H1 (cell line): ENCODE measurements around the gene TIAM2. TPM values are rescaled to one million over a fixed set of nuclear protein-coding genes. Genes with fewer than 3 reads are reported as not detected.

Experiments used
- CTCF ChIA-PET: fragments of 300-600 bp; sonication (Branson Sonifier 250); formaldehyde crosslinking; loops from one replicate; lab custom pipeline; 2021; ENCODE audit not compliant: partially characterized antibody; lab: Charles Lee
- POLR2A ChIA-PET: fragments of 300-600 bp; sonication (Branson Sonifier 250); formaldehyde crosslinking; loops from one replicate; lab custom pipeline; 2021; ENCODE audit warnings: inconsistent platforms; ENCODE audit not compliant: partially characterized antibody; lab: Charles Lee
- DNase-seq, 2 experiments: peaks; one replicate each; pipeline versions ENCODE4 v3.0.0 to v3.0.0-alpha.2; 2010 to 2022; ENCODE audit warnings: low spot score in 2 of 2, low read depth in 1 of 2, mixed read lengths in 1 of 2
- FAIRE-seq: peaks from 2 replicates; lab custom pipeline; 2011; peaks lifted over from hg19 to GRCh38; lab: Jason Lieb, UNC
- H2AFZ ChIP-seq: 2 replicates; pipeline ENCODE4 v1.8.1; 2012; ENCODE audit warnings: low read length, inconsistent platforms
- H2AK5ac ChIP-seq: 2 replicates; pipeline ENCODE4 v1.6.1; 2013; ENCODE audit warnings: low read depth, low read length
- H2BK120ac ChIP-seq: replicated peaks from 2 replicates; pipeline ENCODE3; 2013; ENCODE audit warnings: low read depth, low read length, inconsistent platforms
- H2BK12ac ChIP-seq: 2 replicates; pipeline ENCODE4 v1.6.1; 2013; ENCODE audit warnings: low read depth, low read length
- H2BK15ac ChIP-seq: 2 replicates; pipeline ENCODE4 v1.6.1; 2013; ENCODE audit warnings: low read length
- H2BK20ac ChIP-seq: 2 replicates; pipeline ENCODE4 v1.6.1; 2013; ENCODE audit warnings: low read length
- H2BK5ac ChIP-seq: 2 replicates; pipeline ENCODE4 v1.6.1; 2013; ENCODE audit warnings: low read depth, low read length
- H3K14ac ChIP-seq: 2 replicates; pipeline ENCODE4 v1.6.1; 2013; ENCODE audit warnings: inconsistent platforms; ENCODE audit not compliant: insufficient read length
- H3K18ac ChIP-seq: 2 replicates; pipeline ENCODE4 v1.6.1; 2013; ENCODE audit warnings: low read length; ENCODE audit errors: extremely low read depth
- H3K23ac ChIP-seq: 2 replicates; pipeline ENCODE4 v1.6.1; 2013; ENCODE audit warnings: inconsistent platforms; ENCODE audit not compliant: insufficient read length
- H3K23me2 ChIP-seq: 2 replicates; pipeline ENCODE4 v1.6.1; 2013; ENCODE audit warnings: low read depth, low read length
- H3K27ac ChIP-seq: 2 replicates; pipeline ENCODE4 v1.6.1; 2011; ENCODE audit warnings: low read depth, low read length, inconsistent platforms
- H3K27me3 ChIP-seq, 4 experiments: replicated peaks in 1 of 4; 1 replicate in 1 of 4; 2 replicates in 3 of 4; pipeline versions ENCODE4 v1.6.1 to v1.8.1; 2011 to 2013; ENCODE audit warnings: low read length in 3 of 4, mild to moderate bottlenecking in 3 of 4, inconsistent platforms in 2 of 4, mixed read lengths in 2 of 4, moderate library complexity in 1 of 4; ENCODE audit not compliant: control insufficient read depth in 3 of 4, insufficient read depth in 3 of 4; ENCODE audit errors: extremely low read depth in 1 of 4
- H3K36me3 ChIP-seq, 4 experiments: 2 replicates each; pipeline versions ENCODE4 v1.6.1 to v1.8.1; 2011 to 2013; ENCODE audit warnings: mild to moderate bottlenecking in 4 of 4, low read length in 3 of 4, moderate library complexity in 2 of 4, control low read depth in 1 of 4, inconsistent platforms in 1 of 4; ENCODE audit not compliant: insufficient read depth in 4 of 4, control insufficient read depth in 2 of 4
- H3K4ac ChIP-seq: replicated peaks from 2 replicates; pipeline ENCODE3; 2013; ENCODE audit warnings: low read length, low read depth, mixed read lengths, inconsistent platforms; ENCODE audit not compliant: insufficient read length
- H3K4me1 ChIP-seq, 4 experiments: replicated peaks in 1 of 4; 1 replicate in 1 of 4; 2 replicates in 3 of 4; pipeline versions ENCODE4 v1.6.1 to v1.8.1; 2011 to 2013; ENCODE audit warnings: low read length in 3 of 4, inconsistent platforms in 2 of 4, mixed read lengths in 1 of 4; ENCODE audit not compliant: insufficient read depth in 4 of 4, control insufficient read depth in 3 of 4
- H3K4me2 ChIP-seq, 2 experiments: 2 replicates each; pipeline versions ENCODE4 v1.6.1 to v1.8.1; 2011 to 2013; ENCODE audit warnings: low read depth in 2 of 2, low read length in 2 of 2, control low read depth in 1 of 2, inconsistent platforms in 1 of 2, mild to moderate bottlenecking in 1 of 2; ENCODE audit not compliant: insufficient read depth in 1 of 2
- H3K4me3 ChIP-seq, 4 experiments: fragments of 200-600, 300-600 bp in 1 of 4; sonication (generic), shearing (Covaris generic), sonication (Bioruptor Twin) in 1 of 4; 2 replicates each; pipeline versions ENCODE4 v1.5.1 to v1.8.1; 2011 to 2016; ENCODE audit warnings: low read length in 4 of 4, low read depth in 3 of 4, control low read depth in 2 of 4, inconsistent platforms in 2 of 4, mild to moderate bottlenecking in 2 of 4, mixed read lengths in 1 of 4, moderate library complexity in 1 of 4; ENCODE audit not compliant: insufficient read depth in 2 of 4; ENCODE audit errors: extremely low read depth in 1 of 4
- H3K56ac ChIP-seq: replicated peaks from 2 replicates; pipeline ENCODE3; 2013; ENCODE audit warnings: low read depth, mild to moderate bottlenecking, mixed read lengths, low read length, inconsistent platforms; ENCODE audit not compliant: insufficient read length
- H3K79me1 ChIP-seq: 2 replicates; pipeline ENCODE4 v1.6.1; 2013; ENCODE audit warnings: low read depth, low read length, control low read depth
- H3K79me2 ChIP-seq, 2 experiments: 2 replicates each; pipeline versions ENCODE4 v1.6.1 to v1.8.1; 2012 to 2013; ENCODE audit warnings: low read length in 2 of 2, mild to moderate bottlenecking in 2 of 2, inconsistent platforms in 1 of 2; ENCODE audit not compliant: insufficient read depth in 2 of 2, control insufficient read depth in 1 of 2
- H3K9ac ChIP-seq, 4 experiments: replicated peaks in 1 of 4; 1 replicate in 1 of 4; 2 replicates in 3 of 4; pipeline versions ENCODE4 v1.6.1 to v1.8.1; 2011 to 2013; ENCODE audit warnings: low read depth in 3 of 4, low read length in 3 of 4, control low read depth in 2 of 4, mild to moderate bottlenecking in 2 of 4, moderate library complexity in 2 of 4, inconsistent platforms in 1 of 4; ENCODE audit errors: extremely low read depth in 1 of 4
- H3K9me3 ChIP-seq, 2 experiments: 2 replicates each; pipeline versions ENCODE4 v1.6.1 to v1.8.1; 2012 to 2013; ENCODE audit warnings: mild to moderate bottlenecking in 2 of 2, moderate library complexity in 2 of 2, control low read depth in 1 of 2, inconsistent platforms in 1 of 2, low read depth in 1 of 2, low read length in 1 of 2, mixed read lengths in 1 of 2; ENCODE audit not compliant: insufficient read depth in 2 of 2
- H4K20me1 ChIP-seq, 2 experiments: replicated peaks in 1 of 2; 2 replicates each; pipeline versions ENCODE3 to v1.8.1; 2011 to 2013; ENCODE audit warnings: inconsistent platforms in 2 of 2, low read length in 2 of 2, mild to moderate bottlenecking in 1 of 2; ENCODE audit not compliant: insufficient read depth in 2 of 2, control insufficient read depth in 1 of 2
- H4K5ac ChIP-seq: 2 replicates; pipeline ENCODE4 v1.6.1; 2013; ENCODE audit warnings: low read length, low read depth, mixed read lengths, inconsistent platforms; ENCODE audit not compliant: insufficient read length
- H4K8ac ChIP-seq: 2 replicates; pipeline ENCODE4 v1.8.0; 2013; ENCODE audit warnings: mild to moderate bottlenecking, moderate library complexity, low read length, inconsistent platforms; ENCODE audit not compliant: insufficient read depth; ENCODE audit errors: extremely low read depth
- H4K91ac ChIP-seq: replicated peaks from 2 replicates; pipeline ENCODE3; 2013; ENCODE audit warnings: low read length, mixed read lengths, inconsistent platforms; ENCODE audit not compliant: insufficient read length
- JUND ChIP-seq: IDR thresholded peaks from 2 replicates; pipeline ENCODE4 v1.6.1; 2011; ENCODE audit warnings: mild to moderate bottlenecking, improper control_type of control experiment, low read length
- KDM1A ChIP-seq: fragments of 200-600, 300-600 bp; sonication (generic); IDR thresholded peaks from 2 replicates; pipeline ENCODE4 v1.7.1; 2016; ENCODE audit warnings: mild to moderate bottlenecking, low read length, borderline replicate concordance
- WGBS, 2 experiments: shearing (Covaris generic) in 1 of 2; methylation state at CpG; one replicate each; pipeline versions ENCODE4 v1.1.6 to v1.1.7; 2013 to 2015; ENCODE audit warnings: low lambda C conversion rate in 2 of 2, mixed read lengths in 2 of 2, inconsistent platforms in 1 of 2, low coverage in 1 of 2, missing lambda C conversion rate in 1 of 2; ENCODE audit not compliant: insufficient replicate concordance in 2 of 2, insufficient coverage in 1 of 2, insufficient read length in 1 of 2; ENCODE audit errors: extremely low coverage in 1 of 2, missing lambda C conversion rate in 1 of 2; 5-methylcytosine and 5-hydroxymethylcytosine counted together
- polyA plus RNA-seq, 7 experiments: library from polyadenylated mRNA; depleted of rRNA in 3 of 7; stranded (reverse) in 5 of 7; unstranded in 2 of 7; fragments of >200 nt in 5 of 7; fragments of 200-250 nt in 2 of 7; gene quantifications; 1 replicate in 5 of 7; 2 replicates in 1 of 7; 4 replicates in 1 of 7; pipeline versions ENCODE4 v1.2.1 to v1.2.3, GENCODE V29; 2011 to 2013; ENCODE audit warnings: missing spikeins in 2 of 7, mixed read lengths in 2 of 7
- total RNA-seq: library from RNA; stranded (reverse); fragmentation: NEBNext Ultra II Directional; extraction: Animal tissue kit (Norgen Biotek cat#: 25700); gene quantifications from 2 replicates; pipeline ENCODE4 v1.2.1, GENCODE V29; 2021

The TIAM2 gene
- total and polyA plus RNA-seq, 2 of the 8 experiments (the other 6 are each of a cell fraction or from before 2014, with no cell fraction given), result 7.4 to 23.9 TPM

DNA sequence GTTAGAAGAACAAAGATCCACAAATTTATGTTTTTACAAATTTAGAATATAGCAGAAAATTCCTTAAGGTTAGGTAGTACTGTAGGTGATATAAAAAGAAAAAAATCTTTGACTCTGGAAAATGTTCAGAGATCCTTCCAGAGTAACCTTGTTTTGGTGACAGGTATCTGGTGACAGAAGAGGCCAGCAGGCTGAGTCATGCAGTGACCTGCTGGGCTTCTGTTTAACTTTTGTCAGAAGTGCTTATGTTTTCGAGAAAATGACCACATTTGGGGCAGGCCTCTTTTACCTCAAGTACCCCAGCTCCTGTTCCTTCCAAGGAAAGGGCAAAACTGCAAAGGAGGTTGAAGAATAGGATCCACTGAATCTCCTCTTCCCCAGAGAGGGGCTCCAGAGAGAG is 258.2 kb downstream of the TIAM2 start:
- CTCF ChIA-PET, result interaction anchor here (1.9 to 8.5 kb wide), 3 partner anchors 8 to 325 kb away, joined by 4 to 98 read pairs (median 12); no protein-coding TSS in a partner anchor
- H3K79me2 ChIP-seq, result no peaks in the 10 kb centered on the region
- H3K36me3 ChIP-seq, result peaks cover 8 to 87% (median 36%) of the 10 kb centered on the region in 4 experiments
- no peak overlapping the region; a peak in 1 of 7 replicates for H3K9ac ChIP-seq
- H2BK15ac ChIP-seq, result no peak overlapping the region
- H3K18ac ChIP-seq, result no peak overlapping the region; the same call in 1 of the 2 replicates
- POLR2A ChIA-PET, result interaction anchor here (1.9 kb wide), 1 partner anchor 19 kb away, joined by 3 read pairs; no protein-coding TSS in a partner anchor
- peak; percentile 59; the same call in 1 of the 2 replicates for TF ChIP-seq JUND
- TF ChIP-seq KDM1A, result no peak
- TF ChIP-seq, all 59 proteins: peak for 1
- Histone ChIP-seq H3K27me3 (no peaks in the 10 kb centered on the region), H3K23me2 (no peaks in the 10 kb centered on the region), H3K14ac (no peak overlapping the region), H4K8ac (no peak overlapping the region), H3K56ac (no peak overlapping the region), H2BK5ac (no peak overlapping the region), H2BK12ac (no peak overlapping the region), H3K9me3 (no peaks in the 10 kb centered on the region), H3K4me2 (no peak overlapping the region), H3K4ac (no peak overlapping the region), H4K5ac (no peak overlapping the region), H2BK120ac (no peak overlapping the region), H3K79me1 (no peaks in the 10 kb centered on the region; the same call in 1 of the 2 replicates), H4K20me1 (no peaks in the 10 kb centered on the region), H3K4me1 (peaks cover 0 to 3% (median 3%) of the 10 kb centered on the region in 4 experiments; a peak in 2 of 7 replicates), H3K27ac (no peak overlapping the region), H2AK5ac (no peak overlapping the region), H2BK20ac (no peak overlapping the region), H3K4me3 (no peak overlapping the region), H2AFZ (no peak overlapping the region), H4K91ac (no peak overlapping the region), H3K23ac (no peak overlapping the region)
- FAIRE-seq, result no peak
- 55% methylated on average over 1 of the region's 1 CpG; no CpG with 5 or more reads in 1 of the 2 experiments for WGBS, 2 experiments
- DNase-seq, result peak in 1 of 2 experiments; percentile 33
